Endothelial cell (in vitro differentiated cells): ENCODE data around the gene PSME3IP1. TPM values are rescaled to one million over a fixed set of nuclear protein-coding genes. Genes with fewer than 3 reads are reported as not detected.

Source experiments
- DNase-seq: peaks from one replicate; pipeline ENCODE4 v3.0.0; 2021; ENCODE audit warnings: low spot score
- H3K27ac Mint-ChIP-seq: one replicate; pipeline ENCODE4 v1.8.0; 2021; ENCODE audit warnings: mixed read lengths, inconsistent platforms; ENCODE audit not compliant: unreplicated experiment
- H3K27me3 Mint-ChIP-seq: one replicate; pipeline ENCODE4 v1.8.0; 2021; ENCODE audit warnings: mild to moderate bottlenecking, moderate library complexity, mixed read lengths, inconsistent platforms; ENCODE audit not compliant: unreplicated experiment
- H3K36me3 Mint-ChIP-seq: one replicate; pipeline ENCODE4 v1.8.0; 2021; ENCODE audit warnings: mild to moderate bottlenecking, low read depth, mixed read lengths, inconsistent platforms; ENCODE audit not compliant: unreplicated experiment
- H3K4me1 Mint-ChIP-seq: one replicate; pipeline ENCODE4 v1.8.0; 2021; ENCODE audit warnings: mild to moderate bottlenecking, mixed read lengths, inconsistent platforms; ENCODE audit not compliant: unreplicated experiment
- H3K4me3 Mint-ChIP-seq: one replicate; pipeline ENCODE4 v1.8.0; 2021; ENCODE audit warnings: mild to moderate bottlenecking, mixed read lengths, inconsistent platforms; ENCODE audit not compliant: unreplicated experiment
- H3K9me3 Mint-ChIP-seq: one replicate; pipeline ENCODE4 v1.8.0; 2021; ENCODE audit warnings: mixed read lengths, inconsistent platforms; ENCODE audit not compliant: unreplicated experiment
- CTCF ChIP-seq: fragments of 200-600 bp; sonication (generic); IDR thresholded peaks from one replicate; pipeline ENCODE4 v1.5.0; 2021; ENCODE audit warnings: antibody characterized with exemption; ENCODE audit not compliant: unreplicated experiment
- total RNA-seq: library from RNA; stranded (reverse); fragmentation: NEBNext Ultra II Directional; extraction: Animal tissue kit (Norgen Biotek cat#: 25700); gene quantifications from one replicate; pipeline ENCODE4 v1.2.1, GENCODE V29; 2021; ENCODE audit not compliant: unreplicated experiment

The PSME3IP1 gene
- total RNA-seq, 1 donor from 2014 or later = 84.8 TPM

- Mint-ChIP-seq H3K4me3 (no peak overlapping the region), H3K36me3 (peaks cover 49% of the 10 kb centered on the region), H3K27me3 (peaks cover 4% of the 10 kb centered on the region), H3K4me1 (no peaks in the 10 kb centered on the region), H3K9me3 (no peaks in the 10 kb centered on the region), H3K27ac (no peak overlapping the region)
- DNase-seq = no peak
- no peak for TF ChIP-seq CTCF
Observed at GRCh38 chr16:57231821-57232350, 46.0 kb upstream of the PSME3IP1 start.

DNA sequence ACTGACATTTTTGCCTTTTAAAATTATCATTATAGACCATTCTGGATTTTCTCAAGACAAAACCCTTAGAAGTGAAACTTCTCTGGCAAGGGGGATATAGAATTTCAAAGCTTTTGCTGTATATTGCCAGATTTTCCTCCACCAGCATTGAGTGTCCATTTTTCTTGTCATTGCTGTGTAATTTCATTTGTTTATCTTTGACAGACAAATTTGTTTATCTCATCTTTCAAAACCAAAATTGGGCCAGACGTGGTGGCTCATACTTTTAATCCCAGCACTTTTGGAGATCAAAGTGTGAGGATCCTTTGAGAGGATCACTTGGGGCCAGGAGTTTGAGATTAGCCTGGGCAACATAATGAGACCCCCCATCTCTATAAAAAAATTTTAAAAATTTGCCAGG is 43.2 kb upstream of the PSME3IP1 start:
- Mint-ChIP-seq H3K4me1 (no peaks in the 10 kb centered on the region), H3K4me3 (no peak overlapping the region), H3K9me3 (no peaks in the 10 kb centered on the region), H3K36me3 (peaks cover 35% of the 10 kb centered on the region), H3K27ac (no peak overlapping the region), H3K27me3 (peaks cover 2% of the 10 kb centered on the region)
- TF ChIP-seq CTCF = no peak
- no peak for DNase-seq

DNA sequence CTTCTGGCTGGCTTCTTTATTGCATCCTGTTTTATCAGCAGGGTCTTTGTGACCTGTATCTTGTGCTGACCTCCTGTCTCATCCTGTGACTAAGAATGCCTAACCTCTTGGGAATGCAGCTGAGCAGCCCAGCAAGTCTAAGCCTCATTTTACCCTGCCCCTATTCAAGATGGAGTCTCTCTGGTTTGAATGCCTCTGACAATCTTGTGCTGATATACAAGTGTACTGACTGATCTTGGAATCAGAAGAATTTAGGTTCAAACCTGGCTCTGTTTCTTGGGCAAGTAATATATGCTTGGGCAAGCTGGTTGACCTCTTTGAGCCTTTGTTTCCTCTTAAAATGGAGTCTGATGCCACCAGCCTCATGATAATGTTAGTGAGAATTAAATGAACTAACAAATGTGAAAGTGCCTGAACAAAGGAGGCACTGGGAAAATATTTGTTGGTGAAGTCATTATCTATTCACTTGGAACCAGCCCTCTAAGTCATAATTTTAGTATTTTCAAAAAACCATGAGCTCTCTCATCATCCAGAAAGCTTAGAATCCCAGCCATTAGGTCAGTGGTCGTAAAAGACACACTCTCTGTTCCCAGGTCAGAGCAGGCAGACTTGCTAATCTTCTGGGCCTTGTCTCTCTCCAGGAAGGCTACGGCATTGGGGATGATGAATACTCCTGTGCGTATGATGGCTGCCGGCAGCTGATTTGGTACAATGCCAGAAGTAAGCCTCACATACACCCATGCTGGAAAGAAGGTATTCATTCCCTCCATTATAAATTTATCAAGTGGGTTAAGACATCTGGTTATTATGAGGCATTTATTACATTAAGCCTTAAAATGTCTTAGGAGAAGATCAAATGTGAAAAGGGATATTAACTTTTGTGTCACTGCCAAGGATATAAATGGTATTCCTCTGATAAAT is 41.1 kb upstream of the PSME3IP1 start:
- Mint-ChIP-seq H3K27ac (no peak overlapping the region), H3K27me3 (no peaks in the 10 kb centered on the region), H3K9me3 (no peaks in the 10 kb centered on the region), H3K4me1 (no peaks in the 10 kb centered on the region), H3K4me3 (no peak overlapping the region), H3K36me3 (peaks cover 37% of the 10 kb centered on the region)
- no peak for DNase-seq
- no peak for TF ChIP-seq CTCF

GRCh38 chr16:57225978-57226377 is 40.1 kb upstream of the PSME3IP1 start:
- Mint-ChIP-seq H3K4me3 (no peak overlapping the region), H3K36me3 (peaks cover 31% of the 10 kb centered on the region), H3K27ac (no peak overlapping the region), H3K9me3 (no peaks in the 10 kb centered on the region), H3K27me3 (no peaks in the 10 kb centered on the region), H3K4me1 (no peaks in the 10 kb centered on the region)
- no peak for TF ChIP-seq CTCF
- DNase-seq = no peak
